Femur (tissue), 1 donor: ENCODE results near the gene VWCE.
A peak's percentile ranks its signal among the peaks of the same experiment; 100 is the strongest.
"Not testable (repeated sequence)": the region's sequence is repeated elsewhere in the genome, so short reads cannot be mapped to it uniquely, and the experiment has no call there.

Experiments
- DNase-seq: peaks from one replicate; pipeline ENCODE4 v3.0.0-alpha.2; 2017

The VWCE gene

DNA sequence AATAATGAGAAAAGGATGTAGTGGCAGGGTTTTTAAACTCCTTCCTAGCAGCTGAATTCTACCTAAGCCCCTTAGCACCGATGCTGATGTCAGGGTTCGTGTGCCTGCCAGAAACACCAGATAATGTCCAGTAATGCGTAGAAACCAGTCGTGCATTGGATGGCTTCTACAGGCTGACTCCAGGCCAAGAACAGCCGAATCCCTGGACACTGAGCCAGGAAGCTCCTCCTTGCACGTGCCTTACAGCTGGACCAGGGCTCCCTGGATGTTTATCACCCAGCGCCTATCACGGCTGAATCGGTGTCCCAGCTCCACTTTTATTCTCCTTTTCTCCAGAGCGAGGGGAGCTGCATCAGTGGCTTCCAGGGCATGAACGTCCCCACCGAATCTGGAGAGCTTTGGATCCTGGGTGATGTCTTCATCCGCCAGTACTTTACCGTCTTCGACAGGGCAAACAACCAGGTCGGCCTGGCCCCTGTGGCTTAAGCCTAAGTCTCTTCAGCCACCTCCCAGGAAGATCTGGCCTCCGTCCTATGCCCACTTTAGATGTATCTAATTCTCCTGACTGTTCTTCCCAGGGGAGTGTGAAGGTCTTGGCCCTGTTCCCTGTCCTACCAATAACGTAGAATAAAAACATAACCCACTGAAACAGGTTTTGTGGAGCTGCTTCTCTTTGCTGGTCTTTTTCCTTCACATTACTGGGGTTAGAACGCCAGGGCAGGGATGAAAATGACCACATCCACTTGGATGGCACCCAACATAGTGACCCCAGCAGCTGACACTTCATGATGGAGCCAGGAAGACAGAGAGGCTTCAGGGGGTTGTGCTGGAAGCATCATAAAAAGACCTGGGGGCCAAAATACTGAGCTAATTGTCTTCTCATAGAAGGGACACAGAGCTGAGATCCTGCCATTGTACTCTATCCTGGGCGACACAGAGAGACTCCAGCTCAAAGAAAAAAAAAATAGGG lies 44.0 kb downstream of the VWCE start:
- peak; percentile 86 for DNase-seq

- DNase-seq = not testable (repeated sequence)
These were observed 45.9 kb downstream of the VWCE start for GRCh38 chr11:61249201-61249600.

- not testable (repeated sequence) for DNase-seq
These were observed 47.0 kb downstream of the VWCE start for GRCh38 chr11:61248071-61248470.

- DNase-seq = not testable (repeated sequence)
These were observed 49.7 kb downstream of the VWCE start for GRCh38 chr11:61245284-61245964.

DNA sequence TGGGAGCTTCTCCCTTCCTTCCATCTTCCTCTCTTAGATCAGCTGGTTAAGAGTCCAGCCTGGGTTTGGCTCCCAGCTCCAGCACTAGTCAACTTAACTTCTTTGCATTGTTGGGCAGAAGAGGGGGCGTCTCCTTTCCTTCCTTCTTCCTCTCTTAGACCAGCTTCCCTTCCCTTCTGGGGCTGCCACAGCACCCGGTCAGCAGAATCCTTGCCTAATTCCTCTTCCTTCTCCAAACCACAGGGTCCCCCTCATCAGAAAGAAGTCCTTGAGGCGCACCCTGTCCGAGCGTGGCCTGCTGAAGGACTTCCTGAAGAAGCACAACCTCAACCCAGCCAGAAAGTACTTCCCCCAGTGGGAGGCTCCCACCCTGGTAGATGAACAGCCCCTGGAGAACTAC lies 53.6 kb downstream of the VWCE start:
- not testable (repeated sequence) for DNase-seq

DNA sequence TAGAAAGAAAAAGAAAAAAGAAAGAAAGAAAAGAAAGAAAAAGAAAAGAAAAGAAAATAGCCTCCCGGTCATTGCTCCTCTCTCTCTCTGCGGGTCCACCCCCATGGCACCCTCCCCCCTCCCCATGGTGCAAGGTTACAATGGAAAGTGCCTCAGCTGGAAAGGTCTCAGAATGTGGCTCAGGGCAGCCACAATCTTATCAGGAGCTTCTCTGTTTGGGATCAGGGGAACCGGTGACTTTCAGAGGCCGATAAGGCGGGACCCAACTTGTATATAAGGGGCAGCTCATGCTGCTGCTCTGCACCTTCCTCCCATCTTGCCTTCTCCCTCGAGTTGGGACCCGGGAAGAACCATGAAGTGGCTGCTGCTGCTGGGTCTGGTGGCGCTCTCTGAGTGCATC lies 54.2 kb downstream of the VWCE start, which contains the start of gene PGA5:
Gene PGA5, plus strand, starts transcription at position 301 of the 400 bp plus-strand sequence. Its CDS starts 52 bp downstream, at position 353.
- not testable (repeated sequence) for DNase-seq

- DNase-seq = not testable (repeated sequence)
These were observed 54.8 kb downstream of the VWCE start for GRCh38 chr11:61240288-61240687.

- not testable (repeated sequence) for DNase-seq
These were observed 58.0 kb downstream of the VWCE start for GRCh38 chr11:61237130-61237529.

DNA sequence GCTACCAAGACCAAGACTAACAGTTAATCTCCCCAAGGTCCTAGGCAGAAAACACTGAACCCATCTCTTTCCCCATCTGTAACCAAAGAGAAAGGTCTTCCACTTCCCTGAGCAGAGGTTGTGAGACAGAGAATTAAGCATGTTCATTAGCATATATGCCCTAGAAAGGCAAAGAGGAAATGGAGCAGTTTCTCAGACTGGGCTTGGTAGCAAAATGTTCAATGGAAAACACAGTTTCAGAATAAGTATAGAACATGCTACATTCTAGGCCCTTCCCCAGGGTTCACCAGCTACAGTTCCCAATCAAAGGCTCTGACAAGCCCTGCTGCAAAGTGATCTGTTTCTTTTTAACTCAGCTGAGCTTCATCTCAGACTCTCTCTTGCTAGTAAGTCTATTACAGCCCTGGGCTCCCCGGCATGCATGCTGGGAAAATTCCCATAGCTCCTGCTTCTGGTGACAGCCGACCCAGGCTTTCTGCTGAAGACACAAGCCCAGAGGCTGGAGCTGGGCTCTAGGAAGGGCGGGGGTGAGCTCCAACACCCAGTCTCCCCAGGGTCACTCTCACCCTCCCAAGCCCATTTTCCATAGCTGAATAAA lies 62.5 kb downstream of the VWCE start:
- DNase-seq = not testable (repeated sequence)

- DNase-seq = not testable (repeated sequence)
These were observed 63.5 kb downstream of the VWCE start for GRCh38 chr11:61231585-61231984.

DNA sequence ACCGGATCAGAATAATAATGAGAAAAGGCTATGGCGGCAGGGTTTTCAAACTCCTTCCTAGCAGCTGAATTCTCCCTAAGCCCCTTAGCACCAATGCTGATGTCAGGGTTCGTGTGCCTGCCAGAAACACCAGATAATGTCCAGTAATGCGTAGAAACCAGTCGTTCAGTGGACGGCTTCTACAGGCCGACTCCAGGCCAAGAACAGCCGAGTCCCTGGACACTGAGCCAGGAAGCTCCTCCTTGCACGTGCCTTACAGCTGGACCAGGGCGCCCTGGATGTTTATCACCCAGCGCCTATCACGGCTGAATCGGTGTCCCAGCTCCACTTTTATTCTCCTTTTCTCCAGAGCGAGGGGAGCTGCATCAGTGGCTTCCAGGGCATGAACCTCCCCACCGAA lies 64.1 kb downstream of the VWCE start:
- not testable (repeated sequence) for DNase-seq

DNA sequence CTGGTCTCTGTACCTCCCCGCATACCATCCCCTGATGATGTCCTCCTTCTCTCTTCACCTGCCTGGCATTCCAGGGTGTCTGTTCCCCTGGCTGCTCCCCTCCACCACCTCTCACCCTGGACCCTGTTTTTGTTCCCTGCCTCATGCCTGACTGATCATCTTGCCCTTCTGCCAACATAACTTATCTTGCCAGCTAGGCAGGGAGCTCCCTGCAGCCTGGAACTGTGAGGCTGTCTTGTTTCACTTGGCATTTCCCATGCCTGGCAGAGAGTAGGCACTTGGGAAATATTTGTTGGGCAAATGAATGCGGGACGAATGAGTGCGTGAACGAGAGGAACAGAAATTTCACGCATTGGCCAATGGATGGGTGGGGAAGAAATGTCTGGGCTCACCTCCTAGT lies 65.7 kb downstream of the VWCE start:
- DNase-seq = not testable (repeated sequence)

GRCh38 chr11:61226457-61227137 lies 68.5 kb downstream of the VWCE start:
- DNase-seq = not testable (repeated sequence)

- not testable (repeated sequence) for DNase-seq
These were observed 72.4 kb downstream of the VWCE start for GRCh38 chr11:61222692-61223091.

DNA sequence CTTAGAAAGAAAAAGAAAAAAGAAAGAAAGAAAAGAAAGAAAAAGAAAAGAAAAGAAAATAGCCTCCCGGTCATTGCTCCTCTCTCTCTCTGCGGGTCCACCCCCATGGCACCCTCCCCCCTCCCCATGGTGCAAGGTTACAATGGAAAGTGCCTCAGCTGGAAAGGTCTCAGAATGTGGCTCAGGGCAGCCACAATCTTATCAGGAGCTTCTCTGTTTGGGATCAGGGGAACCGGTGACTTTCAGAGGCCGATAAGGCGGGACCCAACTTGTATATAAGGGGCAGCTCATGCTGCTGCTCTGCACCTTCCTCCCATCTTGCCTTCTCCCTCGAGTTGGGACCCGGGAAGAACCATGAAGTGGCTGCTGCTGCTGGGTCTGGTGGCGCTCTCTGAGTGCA lies 73.1 kb downstream of the VWCE start, which contains the start of gene PGA4:
Gene PGA4, plus strand, starts transcription at position 301 of the 400 bp plus-strand sequence. Its CDS starts 54 bp downstream, at position 355.
- DNase-seq = not testable (repeated sequence)

DNA sequence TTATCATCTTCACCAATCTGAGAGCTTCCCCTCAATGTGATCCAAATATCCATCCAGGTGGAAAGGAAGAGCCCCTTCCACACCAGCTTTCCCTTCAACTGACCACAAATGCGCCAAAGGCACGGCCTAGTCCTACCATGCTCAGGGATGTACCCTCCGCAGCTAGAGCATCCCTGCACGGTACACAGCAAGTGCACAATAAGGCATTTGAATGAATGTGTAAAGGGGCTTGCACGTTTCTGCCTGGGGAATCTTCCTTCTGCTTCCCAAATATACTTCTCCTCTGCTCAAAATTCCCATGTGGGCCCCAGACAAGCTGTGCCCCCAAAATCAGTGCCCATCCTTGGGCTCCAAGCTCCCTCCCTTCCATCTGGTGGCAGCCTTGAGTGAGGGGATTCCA lies 76.1 kb downstream of the VWCE start:
- DNase-seq = not testable (repeated sequence)

GRCh38 chr11:61218306-61218705 lies 76.8 kb downstream of the VWCE start:
- DNase-seq = not testable (repeated sequence)

DNA sequence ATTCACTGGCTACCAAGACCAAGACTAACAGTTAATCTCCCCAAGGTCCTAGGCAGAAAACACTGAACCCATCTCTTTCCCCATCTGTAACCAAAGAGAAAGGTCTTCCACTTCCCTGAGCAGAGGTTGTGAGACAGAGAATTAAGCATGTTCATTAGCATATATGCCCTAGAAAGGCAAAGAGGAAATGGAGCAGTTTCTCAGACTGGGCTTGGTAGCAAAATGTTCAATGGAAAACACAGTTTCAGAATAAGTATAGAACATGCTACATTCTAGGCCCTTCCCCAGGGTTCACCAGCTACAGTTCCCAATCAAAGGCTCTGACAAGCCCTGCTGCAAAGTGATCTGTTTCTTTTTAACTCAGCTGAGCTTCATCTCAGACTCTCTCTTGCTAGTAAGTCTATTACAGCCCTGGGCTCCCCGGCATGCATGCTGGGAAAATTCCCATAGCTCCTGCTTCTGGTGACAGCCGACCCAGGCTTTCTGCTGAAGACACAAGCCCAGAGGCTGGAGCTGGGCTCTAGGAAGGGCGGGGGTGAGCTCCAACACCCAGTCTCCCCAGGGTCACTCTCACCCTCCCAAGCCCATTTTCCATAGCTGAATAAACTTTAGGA lies 81.3 kb downstream of the VWCE start:
- DNase-seq = not testable (repeated sequence)

GRCh38 chr11:61212202-61212601 lies 82.9 kb downstream of the VWCE start:
- DNase-seq = not testable (repeated sequence)

DNA sequence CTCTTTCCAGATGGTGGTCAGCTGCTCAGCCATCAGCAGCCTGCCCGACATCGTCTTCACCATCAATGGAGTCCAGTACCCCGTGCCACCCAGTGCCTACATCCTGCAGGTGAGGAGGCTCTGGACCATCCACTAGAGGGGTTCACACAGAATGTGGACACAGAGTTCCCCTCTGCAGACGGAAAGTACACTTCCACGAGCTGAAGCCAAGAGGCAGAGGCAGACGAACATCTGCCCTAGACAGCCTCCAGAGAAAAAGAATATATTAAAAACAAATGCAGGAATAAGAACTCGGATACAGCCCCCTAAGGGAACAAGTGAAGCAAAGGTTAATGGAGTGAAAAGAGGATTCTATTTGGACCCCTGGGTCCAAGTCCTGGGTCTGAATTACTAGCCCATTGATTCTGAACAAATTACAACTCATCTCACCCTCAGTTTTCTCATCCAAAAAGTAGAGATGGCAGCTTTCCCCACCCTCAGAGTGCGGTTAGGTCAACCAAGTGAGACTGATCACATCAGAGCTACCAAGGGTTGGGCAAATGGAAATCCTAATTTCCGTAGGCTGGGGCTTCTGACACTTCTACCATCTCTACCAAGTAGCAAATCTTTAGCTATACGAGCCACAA lies 83.7 kb downstream of the VWCE start:
- not testable (repeated sequence) for DNase-seq

GRCh38 chr11:61210629-61211028 lies 84.5 kb downstream of the VWCE start:
- not testable (repeated sequence) for DNase-seq
